Measurements from ENCODE around the gene NTRK3. TPM values are rescaled to one million over a fixed set of nuclear protein-coding genes. Genes with fewer than 3 reads are reported as not detected.

NTRK3 gene
- total RNA-seq, 2 experiments from 2014 or later, result 0.78 TPM; not detected in 1

DNA sequence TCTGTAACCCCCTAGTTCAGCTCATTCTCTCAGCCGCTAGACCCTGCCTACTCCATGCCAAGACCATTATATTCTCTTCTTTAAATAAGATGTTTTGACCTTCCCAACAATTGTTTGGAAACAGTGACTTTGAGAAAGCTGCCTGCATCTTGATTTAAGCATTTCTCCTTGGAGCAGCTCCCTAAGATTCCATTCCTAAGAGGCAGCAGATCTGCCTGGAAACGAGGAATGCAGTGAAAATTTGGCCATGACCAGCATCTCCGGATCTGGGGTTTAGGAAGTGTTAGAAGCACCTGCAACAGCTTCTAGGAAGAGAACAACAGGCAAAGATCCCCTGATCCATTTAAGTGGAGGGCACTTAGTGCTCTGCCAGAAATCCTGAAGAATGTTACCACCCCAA, 235.7 kb downstream of the NTRK3 start:
- ChIA-PET CTCF (no interaction called here), POLR2A (no interaction called here)
- H3K27me3 ChIP-seq (ENCODE audit: control insufficient read depth in 1 of 2, insufficient read depth in 2 of 2, low read length in 2 of 2), result peaks cover 0 to 4% of the 10 kb centered on the region in 2 experiments
- intact Hi-C loops (cut with DNase I, micrococcal nuclease), result no loop called here
- H3K9me3 ChIP-seq (ENCODE audit: control insufficient read depth in 1 of 2, insufficient read depth in 1 of 2, low read length in 2 of 2), result no peaks in the 10 kb centered on the region
- no peak overlapping the region for H3K27ac ChIP-seq (ENCODE audit: low read depth in 1 of 2, low read length in 2 of 2)
- no peak overlapping the region for H3K4me3 ChIP-seq (ENCODE audit: low read length)
- ATAC-seq (ENCODE audit: poor library complexity), result no peak
- H3K27ac Mint-ChIP-seq, result no peak overlapping the region
- H3K4me3 Mint-ChIP-seq, result no peak overlapping the region
- no peaks in the 10 kb centered on the region for H3K4me1 Mint-ChIP-seq (ENCODE audit: low read depth)
- no peaks in the 10 kb centered on the region for H3K36me3 Mint-ChIP-seq (ENCODE audit: low read depth)
- no peaks in the 10 kb centered on the region for H3K36me3 ChIP-seq (ENCODE audit: insufficient read depth, low read length)
- H3K9me3 Mint-ChIP-seq, result no peaks in the 10 kb centered on the region
- TF ChIP-seq, protein P1, sequence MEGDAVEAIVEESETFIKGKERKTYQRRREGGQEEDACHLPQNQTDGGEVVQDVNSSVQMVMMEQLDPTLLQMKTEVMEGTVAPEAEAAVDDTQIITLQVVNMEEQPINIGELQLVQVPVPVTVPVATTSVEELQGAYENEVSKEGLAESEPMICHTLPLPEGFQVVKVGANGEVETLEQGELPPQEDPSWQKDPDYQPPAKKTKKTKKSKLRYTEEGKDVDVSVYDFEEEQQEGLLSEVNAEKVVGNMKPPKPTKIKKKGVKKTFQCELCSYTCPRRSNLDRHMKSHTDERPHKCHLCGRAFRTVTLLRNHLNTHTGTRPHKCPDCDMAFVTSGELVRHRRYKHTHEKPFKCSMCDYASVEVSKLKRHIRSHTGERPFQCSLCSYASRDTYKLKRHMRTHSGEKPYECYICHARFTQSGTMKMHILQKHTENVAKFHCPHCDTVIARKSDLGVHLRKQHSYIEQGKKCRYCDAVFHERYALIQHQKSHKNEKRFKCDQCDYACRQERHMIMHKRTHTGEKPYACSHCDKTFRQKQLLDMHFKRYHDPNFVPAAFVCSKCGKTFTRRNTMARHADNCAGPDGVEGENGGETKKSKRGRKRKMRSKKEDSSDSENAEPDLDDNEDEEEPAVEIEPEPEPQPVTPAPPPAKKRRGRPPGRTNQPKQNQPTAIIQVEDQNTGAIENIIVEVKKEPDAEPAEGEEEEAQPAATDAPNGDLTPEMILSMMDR (IDR thresholded peaks at IDR 0.05), result no peak
- H3K27me3 Mint-ChIP-seq, result no peaks in the 10 kb centered on the region
- DNase-seq, result no peak
- H3K4me1 ChIP-seq (ENCODE audit: insufficient read depth, low read length), result no peaks in the 10 kb centered on the region

DNA sequence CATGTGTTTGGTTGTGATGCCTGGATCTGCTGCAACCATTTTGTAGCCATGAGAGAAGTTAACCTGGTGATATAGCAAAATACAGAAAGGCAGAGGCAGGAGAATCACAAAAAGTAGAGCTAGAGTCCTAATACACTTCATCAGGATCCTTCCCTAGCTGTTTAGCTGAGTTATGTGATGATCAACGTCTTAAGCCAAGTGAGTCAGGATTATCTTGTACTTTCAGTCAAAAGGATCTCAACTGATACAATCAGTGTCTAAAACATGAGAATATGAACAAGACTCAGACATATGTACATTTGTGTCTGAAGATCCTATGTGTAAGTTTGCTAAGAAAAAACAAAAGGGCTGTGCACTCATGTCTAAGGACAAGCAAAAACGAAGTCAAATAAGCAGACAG, 236.9 kb downstream of the NTRK3 start:
- H3K27me3 ChIP-seq (ENCODE audit: control insufficient read depth in 1 of 2, insufficient read depth in 2 of 2, low read length in 2 of 2), result peaks cover 0 to 4% of the 10 kb centered on the region in 2 experiments
- Mint-ChIP-seq H3K9me3 (no peaks in the 10 kb centered on the region), H3K4me3 (no peak overlapping the region), H3K36me3 (ENCODE audit: low read depth) (no peaks in the 10 kb centered on the region), H3K27ac (no peak overlapping the region), H3K27me3 (peaks cover 6% of the 10 kb centered on the region), H3K4me1 (ENCODE audit: low read depth) (no peaks in the 10 kb centered on the region)
- ATAC-seq (ENCODE audit: poor library complexity), result no peak
- H3K4me1 ChIP-seq (ENCODE audit: insufficient read depth, low read length), result no peaks in the 10 kb centered on the region
- TF ChIP-seq, protein P1 (IDR thresholded peaks at IDR 0.05), result no peak
- DNase-seq, result no peak
- no peak overlapping the region for H3K27ac ChIP-seq (ENCODE audit: low read depth in 1 of 2, low read length in 2 of 2)
- H3K9me3 ChIP-seq (ENCODE audit: control insufficient read depth in 1 of 2, insufficient read depth in 1 of 2, low read length in 2 of 2), result no peaks in the 10 kb centered on the region
- no peaks in the 10 kb centered on the region for H3K36me3 ChIP-seq (ENCODE audit: insufficient read depth, low read length)
- ChIA-PET POLR2A (no interaction called here), CTCF (no interaction called here)
- intact Hi-C loops (cut with DNase I, micrococcal nuclease), result no loop called here
- no peak overlapping the region for H3K4me3 ChIP-seq (ENCODE audit: low read length)

DNA sequence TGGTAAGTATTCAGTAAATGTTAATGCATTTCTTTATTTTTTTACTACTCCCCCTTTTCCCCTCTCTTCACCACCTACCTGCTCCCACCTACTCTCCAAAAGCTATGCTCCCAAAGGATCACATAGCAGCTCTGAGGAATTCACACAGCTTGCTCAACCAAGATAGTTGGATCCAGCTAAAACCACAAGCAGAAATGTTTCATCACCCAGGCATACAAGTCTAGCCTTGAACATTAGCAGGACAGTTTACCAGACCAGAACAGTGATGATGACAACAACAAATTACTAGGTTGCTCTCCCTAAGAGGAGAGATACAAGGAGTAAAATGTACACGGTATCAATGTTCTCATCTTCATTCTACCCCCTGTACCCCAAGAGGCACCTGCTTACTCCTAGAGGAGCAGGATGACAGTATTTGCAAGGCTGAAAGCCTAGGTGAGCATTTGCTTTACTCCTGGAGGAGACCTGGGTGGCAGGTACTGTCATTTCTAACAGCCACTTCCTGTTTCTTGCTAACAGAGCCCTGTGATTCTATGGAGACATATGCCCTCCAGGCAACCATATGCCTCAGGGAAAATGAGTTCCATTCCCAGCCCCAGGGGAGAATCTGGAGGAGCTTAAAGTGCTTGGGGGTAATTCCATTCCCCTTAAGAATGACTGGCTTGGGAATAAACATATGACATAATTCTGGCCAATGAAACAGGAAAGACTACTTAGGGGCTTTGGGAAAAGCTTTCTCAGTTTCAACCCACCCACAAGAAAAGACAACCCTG, 237.5 kb downstream of the NTRK3 start:
- Mint-ChIP-seq H3K27ac (no peak overlapping the region), H3K4me1 (ENCODE audit: low read depth) (no peaks in the 10 kb centered on the region), H3K36me3 (ENCODE audit: low read depth) (no peaks in the 10 kb centered on the region), H3K9me3 (no peaks in the 10 kb centered on the region), H3K4me3 (no peak overlapping the region), H3K27me3 (peaks cover 6% of the 10 kb centered on the region)
- ChIA-PET CTCF (no interaction called here), POLR2A (no interaction called here)
- Histone ChIP-seq H3K4me3 (ENCODE audit: low read length) (no peak overlapping the region), H3K27me3 (ENCODE audit: control insufficient read depth in 1 of 2, insufficient read depth in 2 of 2, low read length in 2 of 2) (peaks cover 0 to 4% of the 10 kb centered on the region in 2 experiments), H3K36me3 (ENCODE audit: insufficient read depth, low read length) (no peaks in the 10 kb centered on the region), H3K27ac (ENCODE audit: low read depth in 1 of 2, low read length in 2 of 2) (no peak overlapping the region), H3K4me1 (ENCODE audit: insufficient read depth, low read length) (no peaks in the 10 kb centered on the region), H3K9me3 (ENCODE audit: control insufficient read depth in 1 of 2, insufficient read depth in 1 of 2, low read length in 2 of 2) (no peaks in the 10 kb centered on the region)
- ATAC-seq (ENCODE audit: poor library complexity) (no peak), DNase-seq (no peak)
- TF ChIP-seq, protein P1 (IDR thresholded peaks at IDR 0.05), result no peak
- intact Hi-C loops (cut with DNase I, micrococcal nuclease), result no loop called here

Data from CD4-positive, alpha-beta T cell (primary cell).